Measurements from ENCODE around the gene PGBD1. TPM values are rescaled to one million over a fixed set of nuclear protein-coding genes. Genes with fewer than 3 reads are reported as not detected.
A peak's percentile ranks its signal among the peaks of the same experiment; 100 is the strongest.

The PGBD1 gene
- total and polyA plus RNA-seq, 2 of the 13 experiments (the other 11 are each of a cell fraction or from before 2014, with no cell fraction given): 3.6 to 6.9 TPM

DNA sequence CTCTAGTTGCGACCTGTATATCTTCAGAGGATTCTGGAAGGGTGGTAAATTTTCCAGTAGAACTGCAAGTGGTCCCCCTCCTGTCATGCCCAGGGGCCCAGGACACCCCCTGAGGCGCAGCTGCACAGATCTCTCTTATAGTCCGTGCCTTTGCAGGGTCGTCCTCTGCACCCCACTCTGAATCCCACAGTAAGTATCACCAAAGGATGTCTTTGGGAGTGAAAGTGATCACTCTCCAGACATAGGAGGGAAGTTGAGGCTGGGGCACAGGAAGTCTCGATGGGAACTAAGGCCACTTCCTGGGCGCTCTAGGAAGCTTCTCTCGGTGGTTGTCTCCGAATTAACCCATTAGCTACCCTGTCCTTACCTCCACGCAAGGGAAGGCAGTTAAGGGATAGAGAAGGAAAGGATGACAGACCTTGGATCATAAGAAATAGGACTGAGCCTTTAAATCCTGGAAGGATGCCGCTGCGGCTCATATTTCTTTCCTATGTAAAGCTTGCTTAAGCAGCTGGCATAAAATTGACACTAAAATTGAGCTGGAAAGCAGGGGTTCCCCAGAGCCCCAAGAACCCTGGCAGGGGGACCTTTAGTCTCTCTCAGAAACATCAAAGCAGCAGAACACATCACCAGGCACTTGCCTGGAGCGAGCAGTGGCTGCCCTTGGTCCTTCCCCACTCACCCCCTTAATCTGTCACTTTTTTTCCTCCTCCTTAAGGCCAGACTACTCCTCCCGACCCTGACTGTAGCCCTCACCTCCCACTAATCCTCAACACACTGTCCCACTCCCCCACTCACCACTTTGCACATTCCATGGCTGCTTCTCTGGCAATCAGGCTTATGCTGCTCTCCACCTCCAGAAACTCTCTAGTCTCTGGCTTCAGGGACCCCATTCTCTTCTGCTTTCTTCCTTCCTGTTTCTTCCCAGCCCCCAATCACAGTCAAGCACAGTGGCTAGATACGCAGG lies 29.1 kb upstream of the PGBD1 start, which contains the start of gene ZKSCAN4 (continued):
- TF ChIP-seq ZNF430 (CRISPR knock-in tag; IDR thresholded peaks at IDR 0.05): 0 out of 2 replicates have a peak, but pooled peaks have one; percentile 65
- TF ChIP-seq ZMAT5 (CRISPR knock-in tag; IDR thresholded peaks at IDR 0.05; ENCODE audit: borderline replicate concordance, low read depth): no peak
- peak; percentile 85 for TF ChIP-seq KAT7 (CRISPR knock-in tag; IDR thresholded peaks at IDR 0.05; ENCODE audit: borderline replicate concordance)
- TF ChIP-seq SALL1 (CRISPR knock-in tag; IDR thresholded peaks at IDR 0.05): peak; percentile 63
- peak; percentile 89 for TF ChIP-seq YEATS4 (CRISPR knock-in tag; IDR thresholded peaks at IDR 0.05; ENCODE audit: borderline replicate concordance)
- TF ChIP-seq, protein P1, sequence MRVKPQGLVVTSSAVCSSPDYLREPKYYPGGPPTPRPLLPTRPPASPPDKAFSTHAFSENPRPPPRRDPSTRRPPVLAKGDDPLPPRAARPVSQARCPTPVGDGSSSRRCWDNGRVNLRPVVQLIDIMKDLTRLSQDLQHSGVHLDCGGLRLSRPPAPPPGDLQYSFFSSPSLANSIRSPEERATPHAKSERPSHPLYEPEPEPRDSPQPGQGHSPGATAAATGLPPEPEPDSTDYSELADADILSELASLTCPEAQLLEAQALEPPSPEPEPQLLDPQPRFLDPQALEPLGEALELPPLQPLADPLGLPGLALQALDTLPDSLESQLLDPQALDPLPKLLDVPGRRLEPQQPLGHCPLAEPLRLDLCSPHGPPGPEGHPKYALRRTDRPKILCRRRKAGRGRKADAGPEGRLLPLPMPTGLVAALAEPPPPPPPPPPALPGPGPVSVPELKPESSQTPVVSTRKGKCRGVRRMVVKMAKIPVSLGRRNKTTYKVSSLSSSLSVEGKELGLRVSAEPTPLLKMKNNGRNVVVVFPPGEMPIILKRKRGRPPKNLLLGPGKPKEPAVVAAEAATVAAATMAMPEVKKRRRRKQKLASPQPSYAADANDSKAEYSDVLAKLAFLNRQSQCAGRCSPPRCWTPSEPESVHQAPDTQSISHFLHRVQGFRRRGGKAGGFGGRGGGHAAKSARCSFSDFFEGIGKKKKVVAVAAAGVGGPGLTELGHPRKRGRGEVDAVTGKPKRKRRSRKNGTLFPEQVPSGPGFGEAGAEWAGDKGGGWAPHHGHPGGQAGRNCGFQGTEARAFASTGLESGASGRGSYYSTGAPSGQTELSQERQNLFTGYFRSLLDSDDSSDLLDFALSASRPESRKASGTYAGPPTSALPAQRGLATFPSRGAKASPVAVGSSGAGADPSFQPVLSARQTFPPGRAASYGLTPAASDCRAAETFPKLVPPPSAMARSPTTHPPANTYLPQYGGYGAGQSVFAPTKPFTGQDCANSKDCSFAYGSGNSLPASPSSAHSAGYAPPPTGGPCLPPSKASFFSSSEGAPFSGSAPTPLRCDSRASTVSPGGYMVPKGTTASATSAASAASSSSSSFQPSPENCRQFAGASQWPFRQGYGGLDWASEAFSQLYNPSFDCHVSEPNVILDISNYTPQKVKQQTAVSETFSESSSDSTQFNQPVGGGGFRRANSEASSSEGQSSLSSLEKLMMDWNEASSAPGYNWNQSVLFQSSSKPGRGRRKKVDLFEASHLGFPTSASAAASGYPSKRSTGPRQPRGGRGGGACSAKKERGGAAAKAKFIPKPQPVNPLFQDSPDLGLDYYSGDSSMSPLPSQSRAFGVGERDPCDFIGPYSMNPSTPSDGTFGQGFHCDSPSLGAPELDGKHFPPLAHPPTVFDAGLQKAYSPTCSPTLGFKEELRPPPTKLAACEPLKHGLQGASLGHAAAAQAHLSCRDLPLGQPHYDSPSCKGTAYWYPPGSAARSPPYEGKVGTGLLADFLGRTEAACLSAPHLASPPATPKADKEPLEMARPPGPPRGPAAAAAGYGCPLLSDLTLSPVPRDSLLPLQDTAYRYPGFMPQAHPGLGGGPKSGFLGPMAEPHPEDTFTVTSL (CRISPR knock-in tag; IDR thresholded peaks at IDR 0.05; ENCODE audit: borderline replicate concordance): 0 out of 2 replicates have a peak, but pooled peaks have one; percentile 32
- TF ChIP-seq ZBED4 (CRISPR knock-in tag; IDR thresholded peaks at IDR 0.05; ENCODE audit: borderline replicate concordance): no peak
- no peak for TF ChIP-seq MTA3 (CRISPR knock-in tag; IDR thresholded peaks at IDR 0.05)
- 0 out of 2 replicates have a peak, but pooled peaks have one; percentile 48 for TF ChIP-seq ETV6 (CRISPR knock-in tag; conservative IDR thresholded peaks at IDR 0.05)
- TF ChIP-seq MAZ (IDR thresholded peaks at IDR 0.05; ENCODE audit: borderline replicate concordance, low read depth, low read length): peak; percentile 60; the same call in 1 of the 2 replicates
- no peak for TF ChIP-seq MAZ (CRISPR knock-in tag; IDR thresholded peaks at IDR 0.05; ENCODE audit: low read depth)
- TF ChIP-seq ISL2 (CRISPR knock-in tag; IDR thresholded peaks at IDR 0.05): 0 out of 2 replicates have a peak, but pooled peaks have one; percentile 31
- TF ChIP-seq HNF4G (IDR thresholded peaks at IDR 0.05; ENCODE audit: borderline replicate concordance, low read depth, low read length): peak; percentile 57; the same call in 1 of the 2 replicates
- 0 out of 2 replicates have a peak, but pooled peaks have one; percentile 44 for TF ChIP-seq HNF4G (CRISPR knock-in tag; IDR thresholded peaks at IDR 0.05; ENCODE audit: borderline replicate concordance, low read depth)
- TF ChIP-seq ZFX (CRISPR knock-in tag; IDR thresholded peaks at IDR 0.05; ENCODE audit: low read depth): peak; percentile 59
- TF ChIP-seq, protein P2, sequence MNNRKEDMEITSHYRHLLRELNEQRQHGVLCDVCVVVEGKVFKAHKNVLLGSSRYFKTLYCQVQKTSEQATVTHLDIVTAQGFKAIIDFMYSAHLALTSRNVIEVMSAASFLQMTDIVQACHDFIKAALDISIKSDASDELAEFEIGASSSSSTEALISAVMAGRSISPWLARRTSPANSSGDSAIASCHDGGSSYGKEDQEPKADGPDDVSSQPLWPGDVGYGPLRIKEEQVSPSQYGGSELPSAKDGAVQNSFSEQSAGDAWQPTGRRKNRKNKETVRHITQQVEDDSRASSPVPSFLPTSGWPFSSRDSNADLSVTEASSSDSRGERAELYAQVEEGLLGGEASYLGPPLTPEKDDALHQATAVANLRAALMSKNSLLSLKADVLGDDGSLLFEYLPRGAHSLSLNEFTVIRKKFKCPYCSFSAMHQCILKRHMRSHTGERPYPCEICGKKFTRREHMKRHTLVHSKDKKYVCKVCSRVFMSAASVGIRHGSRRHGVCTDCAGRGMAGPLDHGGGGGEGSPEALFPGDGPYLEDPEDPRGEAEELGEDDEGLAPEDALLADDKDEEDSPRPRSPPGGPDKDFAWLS (CRISPR knock-in tag; IDR thresholded peaks at IDR 0.05; ENCODE audit: borderline replicate concordance): no peak

Measured in HepG2 (cell line).